Measurements from ENCODE around the gene TARS1.

Gene TARS1

DNA sequence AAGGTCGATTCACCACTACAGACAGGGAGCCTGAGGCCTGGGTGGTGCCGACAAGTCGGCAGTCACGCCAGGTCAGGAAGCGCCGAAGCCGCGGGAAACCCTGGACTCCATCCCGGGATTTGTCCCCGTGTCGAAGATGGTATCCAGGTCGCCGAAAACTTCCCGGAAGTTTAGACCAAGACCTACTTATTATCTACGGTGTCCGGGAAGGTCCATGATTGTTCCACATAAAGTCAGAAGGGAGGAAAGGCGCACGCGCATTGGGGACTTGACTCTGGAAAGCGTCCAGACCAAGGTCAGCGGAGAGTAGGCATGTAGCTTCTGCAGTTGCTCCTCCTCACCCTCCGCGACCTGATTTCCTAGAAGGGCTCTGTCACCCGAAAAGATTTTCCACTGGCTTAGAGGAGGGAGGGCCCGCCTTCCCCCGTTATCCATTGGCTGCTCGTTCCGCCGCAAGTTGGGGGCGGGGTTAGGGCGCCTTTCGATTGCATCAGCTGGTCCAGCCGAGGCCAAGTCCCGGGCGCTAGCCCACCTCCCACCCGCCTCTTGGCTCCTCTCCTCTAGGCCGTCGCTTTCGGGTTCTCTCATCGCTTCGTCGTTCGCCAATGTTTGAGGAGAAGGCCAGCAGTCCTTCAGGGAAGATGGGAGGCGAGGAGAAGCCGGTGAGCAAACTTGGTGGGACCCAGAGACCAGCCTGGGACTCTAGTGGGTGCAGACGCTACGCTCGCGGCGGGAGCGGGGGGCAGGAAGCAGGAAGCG, at the start of gene TARS1:
TARS1 (plus strand) TSS at position 484 of the 759 bp plus-strand sequence; CDS start at position 606, 122 bp downstream.
- peak; percentile 100 for DNase-seq

DNA sequence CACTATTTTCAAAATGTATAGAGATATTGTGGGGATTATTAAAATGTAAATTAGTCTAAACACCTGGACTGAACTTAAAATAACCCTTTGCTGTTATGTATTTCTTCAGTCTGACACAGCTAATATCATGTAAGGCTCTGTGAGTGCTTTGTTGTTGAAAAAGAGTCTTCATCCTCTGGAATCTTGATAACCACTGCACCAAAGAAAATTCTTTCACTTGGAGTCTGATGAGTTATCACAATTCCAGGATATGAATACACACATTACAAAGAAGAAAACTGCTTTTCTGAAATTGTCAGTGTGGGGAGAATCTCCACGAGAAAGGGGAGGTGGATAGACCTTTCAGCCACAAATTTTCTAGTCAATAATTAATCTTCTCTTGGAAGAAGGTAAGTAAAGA, 42.3 kb upstream of the TARS1 start:
- DNase-seq, result no peak

DNA sequence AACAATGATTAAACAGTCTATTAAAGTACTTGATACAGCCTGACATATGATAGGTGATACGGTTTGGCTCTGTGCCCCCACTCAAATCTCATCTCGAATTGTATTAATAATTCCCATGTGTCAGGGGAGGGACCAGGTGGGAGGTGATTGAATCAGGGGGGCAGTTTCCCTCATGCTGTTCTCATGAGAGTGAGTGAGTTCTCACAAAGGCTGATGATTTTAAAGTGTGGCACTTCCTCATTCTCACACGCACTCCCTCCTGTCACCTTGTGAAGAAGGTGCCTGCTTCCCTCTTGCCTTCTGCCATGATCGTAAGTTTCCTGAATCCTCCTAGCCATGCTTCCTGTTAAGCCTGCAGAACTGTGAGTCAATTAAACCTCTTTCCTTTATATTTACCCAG, 40.1 kb upstream of the TARS1 start:
- no peak for DNase-seq

DNA sequence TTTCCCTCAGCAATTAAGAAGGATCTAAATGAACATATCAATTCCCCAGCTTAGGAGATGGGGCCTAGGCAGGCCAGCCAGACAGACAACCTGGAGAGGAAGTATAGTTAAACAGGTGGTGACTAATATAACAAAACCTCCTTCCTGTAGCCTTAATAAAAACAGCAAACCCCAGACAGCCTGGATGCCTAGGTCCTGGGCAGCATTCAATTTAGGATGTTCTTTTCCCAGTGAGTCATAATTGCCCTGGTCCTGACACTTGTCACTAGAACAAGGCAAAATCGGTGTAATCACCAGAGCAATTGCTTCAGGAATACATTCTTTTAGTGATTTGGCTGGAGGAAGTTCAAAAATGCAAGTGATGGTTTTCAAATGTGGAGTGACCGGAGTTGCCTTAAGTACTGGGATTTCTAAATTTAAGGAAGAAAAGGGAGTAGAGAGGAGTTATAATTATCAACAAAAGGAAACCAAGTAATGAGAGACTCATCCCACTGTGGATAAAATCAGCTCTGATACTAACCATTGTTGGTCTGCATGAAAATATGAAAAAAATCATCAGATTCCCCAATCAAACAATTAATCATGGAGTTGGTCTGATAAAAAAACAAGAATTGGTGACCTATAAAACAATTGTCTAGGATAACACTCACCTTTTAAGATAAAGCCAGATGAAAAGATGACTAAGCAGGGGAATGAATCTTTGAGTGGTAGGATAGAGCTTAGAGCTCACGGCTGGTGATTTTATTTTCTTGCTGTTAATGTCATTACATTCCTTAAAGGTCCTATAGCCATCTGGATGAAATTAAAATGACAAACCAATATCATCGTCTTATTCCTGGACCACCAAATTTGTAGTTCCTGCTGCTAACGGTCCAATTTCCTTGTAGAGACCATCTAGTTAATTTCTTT, 39.0 kb upstream of the TARS1 start:
- peak; percentile 65 for DNase-seq

DNA sequence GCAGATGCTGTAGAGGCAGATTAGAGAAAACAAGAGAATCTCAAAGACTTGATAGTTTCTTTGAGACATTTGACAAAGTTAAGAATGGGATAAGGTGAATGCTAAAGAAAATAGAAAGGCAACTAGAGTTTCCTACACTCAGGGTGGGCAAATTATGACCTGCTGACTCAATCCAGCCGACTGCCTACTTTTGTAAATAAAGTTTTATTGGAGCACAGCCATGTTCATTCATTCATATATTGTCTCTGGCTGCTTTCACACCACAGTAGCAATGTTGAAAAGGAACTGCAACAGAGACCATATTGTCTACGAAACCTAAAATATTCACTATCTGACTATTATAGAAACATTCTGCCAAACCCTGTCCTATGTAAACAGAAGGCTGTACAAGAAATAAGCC, 37.6 kb upstream of the TARS1 start:
- DNase-seq, result no peak

DNA sequence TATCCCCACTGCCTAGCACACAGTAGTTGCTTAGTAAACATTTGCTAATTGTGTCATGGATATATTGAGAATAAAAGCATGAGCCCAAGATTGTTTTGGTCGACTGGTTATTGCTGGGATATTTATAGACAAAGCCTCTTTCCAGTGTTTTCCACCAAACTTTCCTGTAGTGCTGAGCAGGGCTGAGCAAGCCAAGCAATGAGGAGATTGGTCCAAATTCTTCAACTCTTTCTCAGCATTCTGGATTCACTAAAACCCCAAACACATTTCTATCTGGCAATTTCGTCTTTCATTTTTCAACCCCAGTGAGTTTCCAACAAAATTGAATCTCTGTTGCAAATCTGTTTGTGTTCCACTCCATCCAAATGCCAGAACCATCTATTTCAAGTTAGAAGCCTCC, 31.9 kb upstream of the TARS1 start:
- no peak for DNase-seq

DNA sequence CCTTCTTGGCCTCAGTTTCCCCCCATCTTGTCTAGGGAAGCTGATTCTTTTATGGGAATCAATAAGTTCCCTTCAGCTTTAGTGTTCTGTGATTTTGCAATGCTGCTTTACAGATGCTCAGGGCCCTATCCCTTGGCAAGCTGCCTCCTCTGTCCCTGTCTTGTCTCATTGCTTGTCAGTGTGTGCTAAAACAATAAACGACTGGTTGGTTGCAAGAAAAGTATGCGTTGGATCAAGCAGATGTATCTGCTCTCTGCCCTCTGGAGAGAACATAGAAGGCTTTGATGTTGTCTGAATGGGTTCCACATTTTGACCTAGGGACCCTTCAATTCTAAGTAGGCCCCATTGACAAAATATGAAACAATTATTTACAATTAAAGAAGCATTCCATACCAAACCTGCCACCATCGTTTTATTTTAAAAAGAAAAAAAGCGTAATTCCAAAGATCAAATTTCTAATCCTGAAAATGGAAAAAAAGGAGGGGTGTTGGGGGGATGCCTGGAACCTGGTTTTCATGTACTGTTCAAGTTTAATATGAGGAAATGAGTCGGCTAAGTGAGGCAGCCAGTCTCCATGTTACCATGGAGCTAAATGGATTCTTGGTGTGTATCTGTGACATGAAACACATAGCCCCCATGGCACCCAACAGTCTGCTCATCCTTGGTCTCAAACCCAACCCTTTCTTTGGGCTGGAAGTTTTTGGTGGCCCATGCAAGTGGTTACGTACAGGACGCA, 31.2 kb upstream of the TARS1 start:
- peak; percentile 62 for DNase-seq

DNA sequence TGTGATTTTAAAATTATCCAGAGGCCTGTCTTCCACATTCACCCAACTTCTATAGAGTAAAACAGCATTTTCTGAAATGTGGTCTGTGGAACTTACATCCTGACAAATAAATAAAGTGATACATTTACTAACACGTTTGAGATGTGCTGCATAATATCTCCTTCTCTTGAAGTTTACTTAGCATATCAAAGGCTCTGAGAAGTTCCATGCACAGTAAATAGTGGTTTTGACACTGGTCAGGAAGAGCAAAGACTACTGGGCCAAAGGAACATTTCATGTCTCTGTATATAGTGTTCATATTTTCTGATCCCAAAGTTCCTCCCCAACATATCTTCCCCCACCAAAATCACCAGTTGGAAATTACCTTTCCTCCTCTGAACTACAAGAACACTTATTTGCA, 30.5 kb upstream of the TARS1 start:
- DNase-seq, result no peak

DNA sequence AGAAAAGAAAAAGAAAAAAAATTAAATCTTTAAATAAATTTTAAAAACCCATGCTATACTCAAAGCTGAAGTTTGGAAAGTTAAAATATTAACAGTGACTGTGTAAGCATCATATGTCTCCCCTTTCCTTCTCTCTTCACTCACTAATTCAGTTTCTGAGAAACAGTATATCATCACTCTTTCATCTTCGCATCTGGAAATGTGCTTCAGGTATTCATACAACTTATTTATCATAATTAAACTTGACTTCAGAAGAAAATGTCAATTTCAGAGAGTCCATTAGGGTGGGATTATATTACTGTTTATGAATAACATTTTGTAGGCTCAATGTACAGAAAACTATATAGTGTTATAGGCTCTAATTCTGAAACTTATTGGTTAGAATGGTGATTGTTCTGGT, 29.3 kb upstream of the TARS1 start:
- DNase-seq, result no peak

DNA sequence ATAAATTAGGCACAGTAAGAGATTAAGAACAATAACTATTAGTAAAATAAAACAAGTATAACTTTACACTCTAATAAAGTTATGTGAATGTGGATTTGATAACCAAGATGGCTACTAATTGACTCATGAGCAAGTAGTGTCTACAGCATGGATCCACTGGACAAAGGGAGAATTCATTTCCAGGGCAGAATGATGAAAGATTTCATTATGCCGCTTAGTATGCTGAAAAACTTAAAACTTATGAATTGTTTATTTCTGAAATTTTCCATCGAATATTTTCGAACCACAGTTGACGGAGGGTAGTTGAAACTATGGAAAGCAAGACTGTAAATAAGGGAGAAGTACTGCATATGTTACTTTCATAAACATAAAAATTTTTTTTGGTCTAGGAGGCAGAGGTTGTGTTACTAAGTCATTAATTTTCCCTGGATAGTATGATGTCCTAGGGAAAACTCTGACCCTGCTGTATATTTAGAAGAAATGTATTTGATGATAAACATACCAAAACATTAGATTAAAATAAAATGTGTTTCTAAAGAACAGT, 24.9 kb upstream of the TARS1 start:
- no peak for DNase-seq

DNA sequence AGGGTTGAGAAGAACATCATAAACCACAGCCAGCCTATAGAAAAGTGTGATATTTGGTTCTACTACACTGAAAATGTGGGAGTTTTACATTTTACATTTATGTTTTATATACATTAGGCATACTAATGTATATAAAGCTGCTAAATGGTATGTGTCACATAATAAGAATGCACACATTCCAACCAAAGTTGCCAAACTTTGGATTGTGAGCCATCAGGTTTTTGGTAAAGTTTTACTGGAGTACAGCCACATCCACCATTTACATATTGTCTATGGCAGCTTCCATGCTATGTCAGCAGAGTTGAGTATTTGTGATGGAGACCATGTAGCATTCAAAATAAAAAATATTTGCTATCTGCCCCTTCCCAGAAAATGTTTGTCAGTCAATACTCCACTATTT, 23.1 kb upstream of the TARS1 start:
- DNase-seq, result peak; percentile 51

DNA sequence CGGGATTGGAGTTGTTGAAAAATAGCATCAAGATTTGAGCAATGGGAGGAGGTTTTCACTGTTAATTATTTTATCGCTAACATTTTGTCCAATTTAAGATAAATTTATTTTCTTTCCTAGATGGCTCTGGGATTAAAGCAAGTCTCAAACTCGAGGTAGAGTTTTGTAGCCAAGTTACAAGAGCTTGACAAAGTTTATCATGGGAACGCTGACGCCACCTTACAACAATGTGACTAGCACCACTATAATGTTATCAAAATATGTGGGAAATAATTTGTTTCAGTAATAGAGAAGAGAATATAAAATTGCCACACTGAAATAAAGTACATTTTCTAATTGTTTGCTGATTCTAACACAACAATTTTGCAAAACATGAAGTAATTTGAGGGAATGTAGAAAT, 19.8 kb upstream of the TARS1 start:
- no peak for DNase-seq

DNA sequence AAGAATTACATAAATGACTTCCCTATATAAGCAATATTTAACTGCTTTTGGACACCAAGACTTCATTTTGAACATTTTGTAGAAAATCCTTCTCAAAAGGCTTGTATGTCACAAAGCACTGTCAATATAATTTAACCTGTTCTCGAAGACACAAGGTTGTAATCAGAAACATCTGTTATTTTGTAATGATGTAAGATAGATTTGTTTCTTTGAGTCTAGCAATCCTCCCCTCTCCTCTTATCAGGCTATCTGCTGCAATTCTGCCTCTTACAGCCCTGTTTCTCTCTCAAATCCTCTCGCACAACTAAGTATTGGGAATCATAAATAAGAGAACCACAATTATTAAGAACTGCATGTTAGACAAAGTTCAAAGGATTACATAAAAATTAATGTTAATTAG, 18.6 kb upstream of the TARS1 start:
- no peak for DNase-seq

DNA sequence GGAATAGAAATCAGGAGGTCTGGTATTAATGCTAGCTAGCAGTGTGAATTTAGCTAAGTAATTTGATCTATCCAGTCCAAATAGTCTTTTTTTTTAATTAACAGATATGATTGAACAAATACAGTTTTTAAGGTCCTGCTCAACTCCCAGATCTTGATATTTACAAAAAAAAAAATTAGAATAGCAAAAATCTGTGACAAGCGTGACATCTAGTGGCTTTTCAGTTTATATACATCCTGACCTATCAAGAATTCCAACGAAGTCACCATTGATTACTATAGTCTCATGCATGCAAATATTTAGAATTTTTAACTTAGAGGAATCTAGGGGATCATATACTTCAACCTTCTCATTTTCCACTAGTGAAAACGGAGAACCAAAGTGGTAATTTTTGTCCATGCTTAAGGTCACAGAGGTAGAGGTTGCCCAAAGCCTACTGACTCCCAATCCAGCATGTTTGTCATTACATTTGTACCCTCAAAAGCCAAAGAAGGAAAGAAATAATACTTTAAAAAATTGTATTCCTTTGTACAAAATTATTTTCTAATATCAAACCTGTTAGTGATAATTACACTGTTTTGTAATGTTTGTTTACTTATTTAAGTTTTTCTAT, 17.6 kb upstream of the TARS1 start:
- peak; percentile 57 for DNase-seq

DNA sequence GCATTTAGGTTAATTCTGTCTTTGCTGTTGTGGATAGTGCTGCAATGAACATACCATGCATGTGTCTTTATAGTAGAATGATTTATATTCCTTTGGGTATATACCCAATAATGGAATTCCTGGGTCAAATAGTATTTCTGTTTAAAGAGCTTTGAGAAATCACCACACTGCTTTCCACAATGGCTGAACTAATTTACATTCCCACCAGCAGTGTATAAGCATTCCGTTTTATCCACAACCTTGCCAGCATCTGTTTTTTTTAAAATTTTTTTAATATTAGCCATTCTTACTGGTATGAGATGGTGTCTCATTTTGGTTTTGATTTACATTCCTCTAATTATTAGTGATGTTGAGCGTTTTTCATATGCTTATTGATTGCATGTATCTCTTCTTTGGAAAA, 15.5 kb upstream of the TARS1 start:
- DNase-seq, result peak; percentile 25

DNA sequence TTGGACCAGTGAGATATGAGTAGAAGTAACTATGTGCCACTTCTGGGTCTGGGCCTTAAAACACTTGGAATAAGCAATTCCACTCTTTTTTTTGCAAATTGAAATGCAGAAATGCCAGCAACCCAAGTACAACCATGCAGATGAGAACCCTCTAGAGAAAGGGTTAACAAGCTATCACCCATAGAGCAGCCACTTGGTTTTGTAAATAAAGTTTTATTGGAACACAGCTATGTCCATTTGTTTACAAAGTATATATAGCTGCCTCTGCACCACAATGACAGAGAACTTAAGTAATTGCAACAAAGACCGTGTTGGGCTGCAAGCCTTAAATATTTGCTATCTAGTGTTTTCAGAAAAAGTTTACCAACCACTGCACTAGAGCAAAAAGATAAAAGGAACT, 9.8 kb upstream of the TARS1 start:
- no peak for DNase-seq

DNA sequence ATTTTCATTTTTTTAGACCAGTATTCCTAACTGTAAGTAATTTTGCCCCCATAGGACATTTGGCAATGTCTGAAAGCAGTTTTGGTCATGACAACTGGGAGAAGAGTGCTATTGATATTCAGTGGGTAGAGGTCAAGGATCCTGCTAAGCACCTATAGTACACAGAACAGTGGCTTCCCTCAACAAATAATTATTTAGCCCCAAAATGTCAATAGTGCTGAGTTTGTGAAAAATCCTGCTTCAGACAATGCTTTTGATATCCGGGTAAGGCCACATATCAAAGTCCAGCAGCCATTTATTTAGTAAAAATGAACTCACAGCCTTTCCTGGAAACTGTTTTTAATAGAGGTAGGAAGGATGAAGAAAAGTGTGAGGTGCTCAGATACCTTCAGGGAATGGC, 8.1 kb upstream of the TARS1 start:
- no peak for DNase-seq

DNA sequence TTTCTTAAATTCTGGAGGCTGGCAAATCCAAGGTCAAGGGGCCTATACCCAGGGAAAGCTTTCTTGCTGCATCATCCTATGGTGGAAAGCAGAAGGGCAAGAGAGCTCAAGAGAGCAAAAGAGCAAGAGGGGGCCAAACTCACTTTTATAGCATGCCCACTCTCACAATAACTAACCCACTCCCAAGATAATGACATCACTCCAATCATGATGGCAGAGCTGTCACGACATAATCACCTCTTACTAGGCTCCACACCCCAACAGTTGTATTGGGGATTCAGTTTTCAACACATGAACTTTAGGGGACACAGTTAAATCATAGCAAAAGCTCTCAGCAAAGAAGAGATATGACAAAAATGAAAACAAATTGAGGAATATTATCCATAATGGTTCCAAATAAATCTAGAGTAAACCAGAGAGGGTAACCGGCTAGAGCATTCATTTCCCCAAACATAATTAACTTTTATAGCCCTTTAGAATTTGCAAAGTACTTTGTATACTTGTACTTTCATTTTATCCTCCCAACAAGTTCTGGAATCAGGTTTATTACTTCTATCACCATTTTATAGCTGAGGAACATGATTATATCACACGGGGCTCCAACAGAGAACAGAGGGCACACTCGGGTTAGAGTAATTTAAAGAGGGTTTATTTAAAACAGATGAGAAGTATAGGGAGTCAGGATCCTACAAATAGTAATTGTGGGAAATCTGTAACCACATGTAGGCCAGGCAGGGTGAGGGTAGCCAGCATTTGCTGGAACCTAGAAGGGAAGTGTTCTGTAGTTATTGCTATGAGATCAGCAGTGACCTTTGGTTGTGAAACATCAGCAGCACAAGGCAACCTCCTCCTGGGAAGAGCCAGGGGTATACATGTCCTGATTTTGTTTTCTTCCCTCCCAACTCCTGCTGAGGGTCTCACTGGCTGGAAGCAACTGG, 7.2 kb upstream of the TARS1 start:
- DNase-seq, result peak; percentile 43

DNA sequence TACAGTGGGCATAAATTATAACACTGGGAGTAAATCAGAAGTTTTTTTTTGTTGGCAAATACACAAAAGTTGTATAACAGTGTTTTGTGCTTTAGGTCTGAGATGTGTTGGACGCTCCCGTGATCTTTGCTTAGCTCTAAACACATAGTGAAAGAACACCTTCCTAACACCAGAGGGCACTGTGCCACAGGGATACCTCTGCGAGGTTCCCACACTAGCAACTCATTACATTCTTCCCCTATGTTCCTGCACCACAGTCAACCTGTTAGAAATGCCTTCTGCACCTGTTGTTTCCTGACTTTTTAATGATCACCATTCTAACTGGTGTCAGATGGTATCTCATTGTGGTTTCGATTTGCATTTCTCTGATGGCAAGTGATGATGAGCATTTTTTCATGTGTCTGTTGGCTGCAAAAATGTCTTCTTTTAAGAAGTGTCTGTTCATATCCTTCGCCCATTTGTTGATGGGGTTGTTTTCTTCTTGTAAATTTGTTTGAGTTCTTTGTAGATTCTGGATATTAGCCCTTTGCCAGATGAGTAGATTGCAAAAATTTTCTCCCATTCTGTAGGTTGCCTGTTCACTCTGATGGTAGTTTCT, 4.8 kb upstream of the TARS1 start:
- DNase-seq, result peak; percentile 68

DNA sequence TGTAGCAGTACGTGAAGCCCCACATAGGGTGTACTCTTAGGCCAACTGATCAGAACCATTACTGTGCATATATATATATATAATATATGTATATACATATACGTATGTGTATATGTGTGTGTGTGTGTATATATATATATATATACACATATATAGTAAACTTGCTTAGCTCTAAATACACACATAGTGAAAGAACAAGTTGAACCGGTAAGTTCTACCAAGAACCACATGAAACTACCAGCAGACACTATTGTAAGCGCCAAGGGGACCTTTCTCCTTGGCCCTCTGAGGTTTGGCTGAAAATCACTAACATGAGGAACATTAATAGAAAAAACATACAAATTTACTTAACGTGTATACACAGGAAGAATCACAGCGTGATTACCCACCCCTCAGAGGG, 1.8 kb upstream of the TARS1 start:
- no peak for DNase-seq

DNA sequence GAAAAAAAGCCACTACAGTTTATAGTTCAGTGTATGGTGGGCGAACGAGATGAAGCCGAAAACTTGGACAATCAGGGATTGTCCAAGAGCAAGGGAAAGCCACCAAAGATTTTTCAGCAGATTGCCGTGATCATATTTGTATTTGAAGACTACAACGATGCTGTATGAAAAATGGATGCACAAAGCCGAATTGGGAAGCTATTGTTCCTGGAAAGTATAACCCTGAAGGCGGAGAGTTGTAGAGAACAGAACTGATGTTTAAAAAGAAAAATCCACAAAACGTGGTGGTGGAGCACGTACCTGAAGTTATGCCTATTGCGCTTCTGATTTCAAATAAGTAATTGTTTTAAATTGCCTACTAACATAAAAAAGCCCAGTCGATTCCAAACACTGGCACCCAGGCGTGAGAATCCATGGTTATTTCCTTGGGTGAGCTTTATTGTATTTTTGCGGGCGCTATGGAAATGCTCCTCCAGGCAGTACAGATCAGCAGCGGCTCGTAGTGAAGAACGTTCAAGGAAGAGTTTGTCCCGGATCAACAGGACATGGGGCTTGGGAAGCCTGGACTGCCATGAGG, 772 bp upstream of the TARS1 start:
- peak; percentile 6 for DNase-seq
